Measurements from ENCODE around the gene SPAG9.

DNA sequence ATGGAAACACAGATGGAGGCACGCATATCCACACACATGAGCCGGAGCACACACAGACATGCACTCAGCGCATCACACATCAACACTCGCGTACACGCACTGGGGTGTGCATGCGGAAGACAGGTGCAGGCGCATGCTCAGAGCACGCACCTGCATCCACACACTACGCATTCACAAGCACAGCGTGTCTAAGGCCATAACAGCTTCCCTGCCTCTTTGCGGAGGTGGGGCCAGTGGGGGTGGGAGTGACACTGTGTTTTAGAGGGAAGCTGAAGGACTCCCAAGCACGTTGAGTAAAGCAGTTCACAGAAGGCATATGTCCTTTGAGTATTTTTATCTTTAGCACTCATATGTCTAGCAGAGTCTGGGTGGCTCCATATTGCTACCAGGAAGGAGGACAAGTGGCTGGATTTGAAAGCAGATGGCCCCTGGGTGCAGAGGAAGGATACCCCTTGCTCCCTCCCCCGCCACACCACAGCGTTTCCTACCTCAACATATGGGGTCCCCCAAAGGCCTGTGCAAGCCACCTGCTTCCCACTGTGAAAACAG, 185.9 kb downstream of the SPAG9 start:
- no peak for TF ChIP-seq SP3 (tag by site-specific recombination; IDR thresholded peaks at IDR 0.05)
- TF ChIP-seq, protein P1, sequence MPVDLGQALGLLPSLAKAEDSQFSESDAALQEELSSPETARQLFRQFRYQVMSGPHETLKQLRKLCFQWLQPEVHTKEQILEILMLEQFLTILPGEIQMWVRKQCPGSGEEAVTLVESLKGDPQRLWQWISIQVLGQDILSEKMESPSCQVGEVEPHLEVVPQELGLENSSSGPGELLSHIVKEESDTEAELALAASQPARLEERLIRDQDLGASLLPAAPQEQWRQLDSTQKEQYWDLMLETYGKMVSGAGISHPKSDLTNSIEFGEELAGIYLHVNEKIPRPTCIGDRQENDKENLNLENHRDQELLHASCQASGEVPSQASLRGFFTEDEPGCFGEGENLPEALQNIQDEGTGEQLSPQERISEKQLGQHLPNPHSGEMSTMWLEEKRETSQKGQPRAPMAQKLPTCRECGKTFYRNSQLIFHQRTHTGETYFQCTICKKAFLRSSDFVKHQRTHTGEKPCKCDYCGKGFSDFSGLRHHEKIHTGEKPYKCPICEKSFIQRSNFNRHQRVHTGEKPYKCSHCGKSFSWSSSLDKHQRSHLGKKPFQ (tag by site-specific recombination; IDR thresholded peaks at IDR 0.05) = no peak
- TF ChIP-seq GLI4 (tag by site-specific recombination; IDR thresholded peaks at IDR 0.05) = no peak
- TF ChIP-seq, protein P2, sequence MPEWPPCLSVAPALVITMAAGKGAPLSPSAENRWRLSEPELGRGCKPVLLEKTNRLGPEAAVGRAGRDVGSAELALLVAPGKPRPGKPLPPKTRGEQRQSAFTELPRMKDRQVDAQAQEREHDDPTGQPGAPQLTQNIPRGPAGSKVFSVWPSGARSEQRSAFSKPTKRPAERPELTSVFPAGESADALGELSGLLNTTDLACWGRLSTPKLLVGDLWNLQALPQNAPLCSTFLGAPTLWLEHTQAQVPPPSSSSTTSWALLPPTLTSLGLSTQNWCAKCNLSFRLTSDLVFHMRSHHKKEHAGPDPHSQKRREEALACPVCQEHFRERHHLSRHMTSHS (tag by site-specific recombination; IDR thresholded peaks at IDR 0.05) = no peak
- TF ChIP-seq ZNF510 (tag by site-specific recombination; IDR thresholded peaks at IDR 0.05; ENCODE audit: insufficient replicate concordance) = no peak
- TF ChIP-seq ZEB2 (tag by site-specific recombination; IDR thresholded peaks at IDR 0.05) = no peak
- TF ChIP-seq ZNF785 (tag by site-specific recombination; IDR thresholded peaks at IDR 0.05) = no peak
